Omental fat pad (tissue), 4 donors: Measurements from ENCODE around the gene CHST11. TPM values are rescaled to one million over a fixed set of nuclear protein-coding genes. Genes with fewer than 3 reads are reported as not detected.

Source experiments
- ATAC-seq: fragments of 150-250 bp; one replicate; pipeline ENCODE4 v1.9.1; 2016; ENCODE audit warnings: mild to moderate bottlenecking, moderate library complexity; ENCODE audit not compliant: low FRiP score
- DNase-seq: peaks from one replicate; pipeline ENCODE4 v3.0.0-alpha.2; 2019; ENCODE audit warnings: low spot score
- total RNA-seq, 4 donors: library from RNA; depleted of rRNA; stranded (reverse); fragments of >200 nt; gene quantifications; one replicate each; pipeline ENCODE4 v1.1.0, GENCODE V29; 2016
- TF ChIP-seq, protein P1 (sequence below), 3 donors: fragments of 450-650 bp; IDR thresholded peaks; one replicate each; pipeline ENCODE4 v1.5.1; 2016 to 2017; ENCODE audit warnings: antibody characterized with exemption in 3 of 3, mild to moderate bottlenecking in 3 of 3, moderate library complexity in 2 of 3

Gene CHST11
- total RNA-seq, 4 donors from 2014 or later, result 12.2 to 58.6 (median 30.1) TPM

DNA sequence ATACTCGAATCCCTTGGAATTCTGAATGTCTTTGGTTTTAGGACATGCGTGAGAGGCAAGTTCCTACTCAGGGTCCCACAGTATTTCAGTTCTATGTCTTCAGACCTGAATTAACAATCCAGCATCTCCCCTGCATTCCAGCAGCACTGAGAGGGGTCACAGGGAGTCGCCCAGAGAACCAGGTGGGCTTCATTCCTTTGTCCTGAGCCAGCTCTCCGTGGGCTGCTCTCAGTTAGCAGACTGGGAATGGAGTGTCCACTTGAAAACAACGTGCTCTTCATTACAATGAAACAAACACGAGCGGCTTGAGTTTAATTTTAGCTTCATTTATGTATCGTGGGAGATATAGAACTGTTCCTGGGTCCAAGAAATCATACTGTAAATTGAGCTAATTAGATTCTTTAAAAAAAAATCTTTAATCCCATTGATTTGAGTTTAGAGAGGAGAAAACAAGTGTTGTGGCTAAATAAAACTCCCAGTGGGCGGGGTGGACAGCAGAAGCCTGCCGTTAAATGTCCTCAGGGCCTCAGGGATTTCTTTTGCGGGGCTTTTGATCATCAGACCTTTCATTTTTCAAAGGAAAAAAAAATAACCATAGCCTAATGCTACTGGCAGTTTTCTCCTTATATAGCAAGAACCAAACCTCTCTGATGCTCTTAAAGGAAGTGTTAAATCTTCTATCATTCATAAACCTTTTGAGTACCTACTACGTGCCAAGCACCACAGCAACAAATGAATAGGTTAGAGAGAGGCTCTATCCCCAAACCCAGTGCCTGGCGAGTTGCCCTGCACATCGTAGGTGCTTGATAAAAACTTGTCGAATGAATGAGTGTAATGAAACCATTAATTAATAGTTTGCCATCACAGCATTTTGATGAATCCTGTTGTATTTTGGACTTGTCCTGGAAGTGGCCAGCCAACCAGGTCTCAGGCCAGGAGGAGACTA lies 140.4 kb downstream of the CHST11 start:
- no peak for DNase-seq
- TF ChIP-seq, protein P1, sequence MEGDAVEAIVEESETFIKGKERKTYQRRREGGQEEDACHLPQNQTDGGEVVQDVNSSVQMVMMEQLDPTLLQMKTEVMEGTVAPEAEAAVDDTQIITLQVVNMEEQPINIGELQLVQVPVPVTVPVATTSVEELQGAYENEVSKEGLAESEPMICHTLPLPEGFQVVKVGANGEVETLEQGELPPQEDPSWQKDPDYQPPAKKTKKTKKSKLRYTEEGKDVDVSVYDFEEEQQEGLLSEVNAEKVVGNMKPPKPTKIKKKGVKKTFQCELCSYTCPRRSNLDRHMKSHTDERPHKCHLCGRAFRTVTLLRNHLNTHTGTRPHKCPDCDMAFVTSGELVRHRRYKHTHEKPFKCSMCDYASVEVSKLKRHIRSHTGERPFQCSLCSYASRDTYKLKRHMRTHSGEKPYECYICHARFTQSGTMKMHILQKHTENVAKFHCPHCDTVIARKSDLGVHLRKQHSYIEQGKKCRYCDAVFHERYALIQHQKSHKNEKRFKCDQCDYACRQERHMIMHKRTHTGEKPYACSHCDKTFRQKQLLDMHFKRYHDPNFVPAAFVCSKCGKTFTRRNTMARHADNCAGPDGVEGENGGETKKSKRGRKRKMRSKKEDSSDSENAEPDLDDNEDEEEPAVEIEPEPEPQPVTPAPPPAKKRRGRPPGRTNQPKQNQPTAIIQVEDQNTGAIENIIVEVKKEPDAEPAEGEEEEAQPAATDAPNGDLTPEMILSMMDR (IDR thresholded peaks at IDR 0.05), result no peak
- ATAC-seq, result no peak

DNA sequence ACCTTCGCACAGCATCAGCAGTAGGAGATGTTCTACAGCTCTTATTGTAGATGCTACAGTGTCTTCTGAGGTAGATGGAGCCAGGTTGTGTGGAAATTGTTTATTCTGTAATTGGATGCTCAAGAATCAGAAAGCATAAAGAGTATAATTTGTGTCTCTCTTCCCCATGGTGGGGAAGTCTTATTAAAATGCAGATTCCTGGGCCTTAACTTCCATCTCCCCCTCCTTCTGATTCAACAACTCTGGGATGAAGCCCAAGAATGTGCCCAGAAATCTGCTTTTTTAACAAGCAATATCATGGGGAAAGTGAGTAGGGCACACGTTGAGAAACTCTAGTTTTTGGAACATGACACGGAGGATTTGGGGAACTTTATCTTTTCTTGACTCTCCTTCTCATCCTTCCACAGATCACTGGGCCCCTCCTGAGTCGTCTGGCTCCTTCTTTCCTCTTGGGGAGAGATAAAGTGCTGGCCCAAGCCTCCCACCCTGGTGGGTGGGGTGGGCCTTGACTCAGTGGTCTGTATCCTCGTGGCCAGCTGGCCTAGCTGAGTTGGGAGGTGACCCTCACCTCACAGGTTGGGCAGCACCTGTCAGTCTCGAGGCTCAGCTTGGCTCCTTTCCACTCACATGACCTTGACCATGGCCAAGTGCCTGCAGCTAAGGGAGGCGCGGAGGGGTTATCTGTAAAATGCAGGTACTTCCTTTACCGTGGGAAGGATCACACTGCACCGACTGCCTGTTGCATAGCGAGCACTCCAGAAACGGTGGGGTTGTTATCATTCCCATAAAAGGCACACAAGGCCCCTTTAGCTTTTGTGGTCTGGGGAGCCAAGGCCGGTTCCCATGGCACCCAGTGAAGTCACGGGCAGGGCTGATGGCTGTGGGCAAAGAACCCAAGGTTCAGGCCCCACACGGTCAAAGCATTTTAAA lies 141.9 kb downstream of the CHST11 start:
- TF ChIP-seq, protein P1 (IDR thresholded peaks at IDR 0.05), result no peak
- ATAC-seq, result no peak
- DNase-seq, result no peak

DNA sequence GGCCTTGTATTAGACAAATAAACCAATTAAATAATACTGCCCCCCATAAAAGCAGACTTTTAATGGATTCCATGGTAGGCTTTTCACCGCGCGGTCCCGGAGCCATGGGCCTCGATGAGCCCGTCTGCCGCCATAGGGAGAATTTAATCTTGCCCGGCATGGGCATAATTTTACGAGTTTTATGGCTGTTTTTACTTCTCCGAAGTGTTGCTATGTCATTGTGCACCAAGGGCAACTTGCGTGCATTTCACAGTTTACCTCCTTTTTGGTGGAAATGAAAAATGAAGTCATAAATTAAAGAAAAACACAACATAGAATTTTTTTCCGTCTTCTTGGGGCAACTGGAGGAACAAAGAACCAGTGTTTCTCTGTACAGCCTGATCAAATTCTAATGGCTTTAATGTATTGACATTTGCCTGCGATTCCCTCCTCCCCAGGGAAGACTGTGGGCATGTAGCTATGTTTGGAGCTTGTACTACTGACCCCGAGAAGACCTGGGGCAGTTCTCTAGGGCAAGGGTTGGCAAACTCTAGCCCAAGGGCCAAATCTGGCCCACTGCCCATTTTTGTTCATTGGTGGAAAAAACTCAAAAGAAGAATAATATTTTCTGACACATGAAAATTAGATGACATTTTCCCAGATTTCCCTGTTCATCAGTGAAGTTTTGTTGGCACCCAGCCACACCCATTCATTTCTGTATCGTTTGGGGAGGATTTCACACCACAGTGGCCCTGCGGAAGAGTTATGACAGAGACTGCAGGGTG lies 142.7 kb downstream of the CHST11 start:
- DNase-seq, result no peak
- TF ChIP-seq, protein P1 (IDR thresholded peaks at IDR 0.05), result no peak
- no peak for ATAC-seq

DNA sequence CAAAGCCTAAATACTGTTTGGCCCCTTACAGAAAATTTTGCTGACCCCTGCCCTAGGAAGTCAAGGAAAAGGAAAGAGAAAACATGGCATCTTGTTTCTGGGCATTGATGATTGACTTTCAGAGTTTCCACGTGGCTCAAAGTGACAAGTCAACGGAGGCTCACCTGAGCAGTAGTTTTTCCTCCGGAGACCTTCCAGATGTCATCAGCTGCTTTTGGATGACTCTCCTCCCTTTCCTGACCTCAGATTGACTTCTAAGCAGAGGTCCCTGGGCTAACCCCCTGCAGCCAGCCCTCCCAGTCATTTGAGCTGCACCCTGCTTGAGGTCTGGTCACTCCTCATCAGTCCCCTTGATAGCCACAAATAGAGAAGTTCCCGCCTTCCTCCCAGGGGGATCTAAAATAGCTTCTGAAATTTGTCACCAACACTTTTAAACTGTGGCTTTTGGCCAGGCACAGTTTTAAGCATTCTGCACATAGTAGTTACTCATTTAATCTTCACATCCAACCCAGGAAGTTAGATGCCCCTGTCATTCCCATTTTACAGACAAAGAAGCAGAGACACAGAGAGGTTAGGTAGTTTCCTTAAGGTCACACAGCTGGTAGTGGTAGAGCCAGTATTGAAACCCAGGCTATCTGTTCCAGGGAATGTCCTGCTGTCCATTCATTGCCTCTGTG lies 143.4 kb downstream of the CHST11 start:
- TF ChIP-seq, protein P1 (IDR thresholded peaks at IDR 0.05), result no peak
- no peak for ATAC-seq
- no peak for DNase-seq

DNA sequence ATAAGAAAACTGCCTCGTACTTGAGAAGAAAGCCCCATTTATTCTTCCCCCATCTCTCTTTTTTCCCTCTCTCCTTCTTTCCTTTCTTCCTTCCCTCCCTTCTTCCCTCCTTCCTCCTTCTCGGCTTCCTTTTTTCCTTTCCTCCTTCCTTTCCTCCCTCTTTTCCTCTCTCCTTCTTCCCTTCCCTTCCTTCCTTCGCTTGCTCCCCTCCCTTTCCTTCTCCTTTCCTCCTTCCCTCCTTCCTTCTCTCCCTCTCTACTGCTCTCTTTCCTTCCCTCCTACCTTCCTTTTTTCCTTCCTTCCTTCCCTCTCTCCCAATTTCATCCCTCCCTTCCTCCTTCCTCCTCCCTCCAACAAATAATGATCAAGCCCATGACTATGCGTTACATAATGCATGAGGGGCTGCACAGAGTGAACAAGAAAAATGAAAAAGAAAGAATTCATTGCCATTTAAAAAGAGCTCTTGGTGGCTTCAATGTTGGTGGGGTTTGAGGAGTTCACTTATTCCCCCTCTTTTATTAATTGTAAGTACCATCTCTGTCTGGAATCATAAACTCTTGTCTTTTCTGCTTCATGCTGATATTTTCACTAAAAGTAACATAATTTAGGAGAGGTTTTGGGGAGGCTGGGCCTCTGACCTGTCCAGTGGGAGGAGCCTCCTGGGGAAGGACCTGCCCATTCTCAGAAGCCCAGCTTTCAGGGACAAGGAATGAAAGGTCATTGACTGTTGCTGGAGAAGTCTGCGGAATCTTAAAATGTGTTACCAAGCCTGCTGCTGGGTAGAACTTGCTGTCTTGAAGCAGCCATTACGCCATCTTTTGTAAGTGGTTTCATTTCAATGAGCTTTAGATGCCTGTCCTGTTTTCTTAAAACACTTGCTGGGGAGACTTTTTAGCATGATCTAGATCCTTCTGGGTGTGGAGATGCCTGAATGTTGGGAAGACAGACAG lies 144.3 kb downstream of the CHST11 start:
- TF ChIP-seq, protein P1 (IDR thresholded peaks at IDR 0.05), result no peak
- no peak for ATAC-seq

More for the DNA sequence above, 144.3 kb downstream of the CHST11 start:
- no peak for DNase-seq
